HG03095 (cell line): Measurements from ENCODE around the gene CEL.
"Not testable (repeated sequence)": the region's sequence is repeated elsewhere in the genome, so short reads cannot be mapped to it uniquely, and the experiment has no call there.

Experiments used
- ATAC-seq: cut with Tn5 transposase; IDR thresholded peaks from one replicate; pipeline ENCODE4 v1.9.1; 2021; ENCODE audit warnings: moderate library complexity; ENCODE audit not compliant: unreplicated experiment

Gene CEL

DNA sequence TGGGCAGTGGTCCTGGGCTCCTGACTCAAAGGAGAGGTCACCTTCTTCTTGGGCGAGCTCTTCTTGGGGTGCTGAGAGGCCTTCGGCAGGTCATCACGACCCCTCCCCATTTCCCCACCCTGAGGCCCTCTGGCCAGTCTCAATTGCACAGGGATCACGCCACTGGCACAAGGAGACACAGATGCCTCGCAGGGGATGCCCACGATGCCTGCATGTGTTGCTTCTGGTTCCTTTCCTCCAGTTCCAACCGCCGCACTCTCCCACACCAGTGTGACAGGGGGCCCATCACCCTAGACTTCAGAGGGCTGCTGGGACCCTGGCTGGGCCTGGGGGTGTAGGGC, 1.3 kb downstream of the CEL start:
- no peak for ATAC-seq

GRCh38 chr9:133063500-133064231, 1.9 kb downstream of the CEL start:
- ATAC-seq = no peak

DNA sequence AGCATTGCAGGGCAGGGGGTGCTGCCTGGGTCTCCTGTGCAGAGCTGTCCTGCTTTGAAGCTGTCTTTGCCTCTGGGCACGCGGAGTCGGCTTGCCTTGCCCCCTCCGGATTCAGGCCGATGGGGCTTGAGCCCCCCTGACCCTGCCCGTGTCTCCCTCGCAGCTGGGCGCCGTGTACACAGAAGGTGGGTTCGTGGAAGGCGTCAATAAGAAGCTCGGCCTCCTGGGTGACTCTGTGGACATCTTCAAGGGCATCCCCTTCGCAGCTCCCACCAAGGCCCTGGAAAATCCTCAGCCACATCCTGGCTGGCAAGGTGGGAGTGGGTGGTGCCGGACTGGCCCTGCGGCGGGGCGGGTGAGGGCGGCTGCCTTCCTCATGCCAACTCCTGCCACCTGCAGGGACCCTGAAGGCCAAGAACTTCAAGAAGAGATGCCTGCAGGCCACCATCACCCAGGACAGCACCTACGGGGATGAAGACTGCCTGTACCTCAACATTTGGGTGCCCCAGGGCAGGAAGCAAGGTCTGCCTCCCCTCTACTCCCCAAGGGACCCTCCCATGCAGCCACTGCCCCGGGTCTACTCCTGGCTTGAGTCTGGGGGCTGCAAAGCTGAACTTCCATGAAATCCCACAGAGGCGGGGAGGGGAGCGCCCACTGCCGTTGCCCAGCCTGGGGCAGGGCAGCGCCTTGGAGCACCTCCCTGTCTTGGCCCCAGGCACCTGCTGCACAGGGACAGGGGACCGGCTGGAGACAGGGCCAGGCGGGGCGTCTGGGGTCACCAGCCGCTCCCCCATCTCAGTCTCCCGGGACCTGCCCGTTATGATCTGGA, 2.7 kb downstream of the CEL start:
- no peak for ATAC-seq

- no peak for ATAC-seq
Measured at GRCh38 chr9:133065070-133065388, 3.2 kb downstream of the CEL start.

DNA sequence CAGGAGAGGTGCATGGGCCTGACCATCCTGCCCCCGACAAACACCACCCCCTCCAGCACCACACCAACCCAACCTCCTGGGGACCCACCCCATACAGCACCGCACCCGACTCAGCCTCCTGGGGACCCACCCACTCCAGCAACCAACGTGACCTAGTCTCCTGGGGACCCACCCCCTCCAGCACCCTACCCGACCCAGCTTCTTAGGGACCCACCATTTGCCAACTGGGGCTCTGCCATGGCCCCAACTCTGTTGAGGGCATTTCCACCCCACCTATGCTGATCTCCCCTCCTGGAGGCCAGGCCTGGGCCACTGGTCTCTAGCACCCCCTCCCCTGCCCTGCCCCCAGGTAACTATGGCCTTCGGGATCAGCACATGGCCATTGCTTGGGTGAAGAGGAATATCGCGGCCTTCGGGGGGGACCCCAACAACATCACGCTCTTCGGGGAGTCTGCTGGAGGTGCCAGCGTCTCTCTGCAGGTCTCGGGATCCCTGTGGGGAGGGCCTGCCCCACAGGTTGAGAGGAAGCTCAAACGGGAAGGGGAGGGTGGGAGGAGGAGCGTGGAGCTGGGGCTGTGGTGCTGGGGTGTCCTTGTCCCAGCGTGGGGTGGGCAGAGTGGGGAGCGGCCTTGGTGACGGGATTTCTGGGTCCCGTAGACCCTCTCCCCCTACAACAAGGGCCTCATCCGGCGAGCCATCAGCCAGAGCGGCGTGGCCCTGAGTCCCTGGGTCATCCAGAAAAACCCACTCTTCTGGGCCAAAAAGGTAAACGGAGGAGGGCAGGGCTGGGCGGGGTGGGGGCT, 4.6 kb downstream of the CEL start:
- ATAC-seq = no peak

GRCh38 chr9:133067006-133067405, 5.2 kb downstream of the CEL start:
- ATAC-seq = no peak

DNA sequence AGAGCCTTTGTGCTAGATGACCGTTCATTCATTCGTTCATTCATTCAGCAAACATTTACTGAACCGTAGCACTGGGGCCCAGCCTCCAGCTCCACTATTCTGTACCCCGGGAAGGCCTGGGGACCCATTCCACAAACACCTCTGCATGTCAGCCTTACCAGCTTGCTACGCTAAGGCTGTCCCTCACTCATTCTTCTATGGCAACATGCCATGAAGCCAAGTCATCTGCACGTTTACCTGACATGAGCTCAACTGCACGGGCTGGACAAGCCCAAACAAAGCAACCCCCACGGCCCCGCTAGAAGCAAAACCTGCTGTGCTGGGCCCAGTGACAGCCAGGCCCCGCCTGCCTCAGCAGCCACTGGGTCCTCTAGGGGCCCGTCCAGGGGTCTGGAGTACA, 6.0 kb downstream of the CEL start:
- no peak for ATAC-seq

DNA sequence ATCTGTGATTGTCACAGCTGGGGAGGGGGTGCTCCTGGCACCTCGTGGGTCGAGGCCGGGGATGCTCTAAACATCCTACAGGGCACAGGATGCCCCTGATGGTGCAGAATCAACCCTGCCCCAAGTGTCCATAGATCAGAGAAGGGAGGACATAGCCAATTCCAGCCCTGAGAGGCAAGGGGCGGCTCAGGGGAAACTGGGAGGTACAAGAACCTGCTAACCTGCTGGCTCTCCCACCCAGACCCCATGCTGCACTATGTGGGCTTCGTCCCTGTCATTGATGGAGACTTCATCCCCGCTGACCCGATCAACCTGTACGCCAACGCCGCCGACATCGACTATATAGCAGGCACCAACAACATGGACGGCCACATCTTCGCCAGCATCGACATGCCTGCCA, 6.7 kb downstream of the CEL start:
- ATAC-seq = not testable (repeated sequence)

DNA sequence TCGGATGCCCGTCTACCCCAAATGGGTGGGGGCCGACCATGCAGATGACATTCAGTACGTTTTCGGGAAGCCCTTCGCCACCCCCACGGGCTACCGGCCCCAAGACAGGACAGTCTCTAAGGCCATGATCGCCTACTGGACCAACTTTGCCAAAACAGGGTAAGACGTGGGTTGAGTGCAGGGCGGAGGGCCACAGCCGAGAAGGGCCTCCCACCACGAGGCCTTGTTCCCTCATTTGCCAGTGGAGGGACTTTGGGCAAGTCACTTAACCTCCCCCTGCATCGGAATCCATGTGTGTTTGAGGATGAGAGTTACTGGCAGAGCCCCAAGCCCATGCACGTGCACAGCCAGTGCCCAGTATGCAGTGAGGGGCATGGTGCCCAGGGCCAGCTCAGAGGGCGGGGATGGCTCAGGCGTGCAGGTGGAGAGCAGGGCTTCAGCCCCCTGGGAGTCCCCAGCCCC, 8.8 kb downstream of the CEL start:
- not testable (repeated sequence) for ATAC-seq

GRCh38 chr9:133070985-133071384, 9.2 kb downstream of the CEL start:
- not testable (repeated sequence) for ATAC-seq

DNA sequence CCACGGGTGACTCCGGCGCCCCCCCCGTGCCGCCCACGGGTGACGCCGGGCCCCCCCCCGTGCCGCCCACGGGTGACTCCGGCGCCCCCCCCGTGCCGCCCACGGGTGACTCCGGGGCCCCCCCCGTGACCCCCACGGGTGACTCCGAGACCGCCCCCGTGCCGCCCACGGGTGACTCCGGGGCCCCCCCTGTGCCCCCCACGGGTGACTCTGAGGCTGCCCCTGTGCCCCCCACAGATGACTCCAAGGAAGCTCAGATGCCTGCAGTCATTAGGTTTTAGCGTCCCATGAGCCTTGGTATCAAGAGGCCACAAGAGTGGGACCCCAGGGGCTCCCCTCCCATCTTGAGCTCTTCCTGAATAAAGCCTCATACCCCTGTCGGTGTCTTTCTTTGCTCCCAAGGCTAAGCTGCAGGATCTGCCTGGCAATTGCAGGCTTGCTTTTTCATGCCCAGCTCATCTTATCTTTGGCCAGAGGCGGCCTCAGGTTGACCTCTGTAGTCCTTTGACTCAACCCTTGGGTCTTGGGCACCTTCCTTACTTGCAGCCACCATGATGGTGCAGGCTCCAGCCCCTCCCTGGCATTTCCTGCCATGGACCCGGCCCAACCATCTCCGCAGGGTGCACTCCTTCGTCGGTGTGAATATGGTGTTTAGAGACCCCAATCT, 9.8 kb downstream of the CEL start:
- ATAC-seq = no peak

GRCh38 chr9:133072210-133072609, 10.4 kb downstream of the CEL start:
- ATAC-seq = not testable (repeated sequence)

DNA sequence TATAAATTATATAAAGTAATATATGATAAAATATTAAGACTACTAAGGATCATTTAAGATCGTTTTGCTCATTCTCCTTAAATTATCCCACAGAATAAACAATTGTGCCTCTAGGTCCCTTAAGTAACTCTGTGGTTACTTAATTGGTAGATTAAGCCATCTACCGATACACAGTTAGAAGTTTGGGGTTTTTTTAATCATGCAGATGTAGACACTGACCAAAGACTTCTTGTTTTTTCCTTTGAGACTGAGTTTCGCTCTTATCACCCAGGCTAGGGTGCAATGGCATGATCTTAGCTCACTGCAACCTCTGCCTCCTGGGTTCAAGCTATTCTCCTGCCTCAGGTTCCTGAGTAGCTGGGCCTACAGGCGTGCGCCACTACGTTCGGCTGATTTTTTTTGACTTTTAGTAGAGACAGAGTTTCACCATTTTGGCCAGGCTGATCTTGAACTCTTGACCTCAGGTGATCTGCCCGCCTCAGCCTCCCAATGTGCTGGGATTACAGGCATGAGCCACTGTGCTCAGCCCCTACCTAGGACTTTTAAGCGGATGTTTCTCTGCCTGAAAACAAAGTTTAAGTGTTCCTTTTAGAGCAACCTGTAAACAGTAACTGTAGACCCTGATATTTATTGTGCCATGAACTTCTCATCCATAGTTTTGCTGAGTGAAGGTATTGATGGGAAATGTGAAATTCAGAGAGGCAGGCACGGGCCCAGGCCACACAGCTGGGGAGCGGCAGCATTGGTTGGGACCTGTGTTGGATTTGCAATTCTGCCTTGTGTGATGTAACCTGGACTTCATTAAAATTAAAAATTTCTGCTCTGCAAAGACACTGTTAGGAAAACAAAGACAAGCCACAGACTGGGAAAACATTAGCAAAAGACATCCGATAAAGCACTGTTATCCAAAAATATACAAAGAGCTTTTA, 11.6 kb downstream of the CEL start:
- ATAC-seq = no peak

- no peak for ATAC-seq
Measured at GRCh38 chr9:133074111-133074651, 12.4 kb downstream of the CEL start.

DNA sequence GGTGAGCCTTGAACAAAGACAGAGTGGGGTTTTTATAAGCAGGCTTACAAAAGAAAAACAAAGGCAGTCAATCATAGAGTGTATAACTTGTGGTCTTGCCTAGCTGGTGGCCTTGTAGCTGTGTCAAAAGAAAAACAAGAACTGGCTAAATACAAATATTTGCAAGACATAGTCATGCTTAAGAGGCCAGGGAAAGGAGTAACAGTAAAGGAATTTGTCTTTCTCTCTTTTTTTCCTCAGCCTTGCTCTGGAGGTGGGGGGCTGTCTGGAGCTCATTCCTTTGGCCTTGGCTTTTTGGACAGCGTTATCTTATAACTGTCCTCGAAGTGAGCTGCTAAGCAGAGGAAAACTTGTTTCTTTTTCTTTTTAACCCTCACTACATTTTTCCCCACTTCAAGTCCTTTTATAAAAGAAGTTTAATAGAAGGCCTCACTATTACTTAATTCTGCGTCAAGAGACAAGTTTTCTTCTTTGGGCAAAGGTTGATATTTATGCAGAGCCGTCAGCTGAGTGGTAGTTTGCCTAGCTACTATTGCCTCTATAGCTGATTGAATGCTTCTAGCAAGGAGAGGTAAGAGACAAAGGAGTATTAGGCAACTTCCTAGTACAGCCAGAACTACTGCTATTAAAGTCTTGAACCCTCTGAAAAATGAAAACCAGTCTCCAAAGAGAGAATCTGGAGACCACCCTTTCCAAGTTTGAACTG, 14.3 kb downstream of the CEL start:
- ATAC-seq = no peak

DNA sequence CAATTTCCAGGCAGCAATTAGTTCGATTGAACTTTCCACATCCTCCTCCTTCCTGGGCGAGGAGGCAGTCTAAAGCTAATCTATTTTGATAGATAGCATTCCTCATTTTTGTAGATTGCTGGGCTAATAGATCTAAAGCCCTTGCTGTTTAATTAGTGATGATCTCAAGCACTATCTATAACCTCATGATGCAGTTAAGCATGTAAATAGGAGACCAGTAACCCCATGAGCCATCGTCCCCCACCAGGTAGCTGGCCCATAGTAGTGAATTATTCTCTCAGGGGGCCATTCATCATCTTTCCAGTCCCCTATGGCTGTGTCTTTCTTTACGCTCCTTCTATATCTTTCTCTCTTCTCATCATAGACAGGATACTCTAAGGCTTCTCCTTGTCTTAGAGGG, 14.9 kb downstream of the CEL start:
- no peak for ATAC-seq

GRCh38 chr9:133078486-133078885, 16.7 kb downstream of the CEL start:
- no peak for ATAC-seq

DNA sequence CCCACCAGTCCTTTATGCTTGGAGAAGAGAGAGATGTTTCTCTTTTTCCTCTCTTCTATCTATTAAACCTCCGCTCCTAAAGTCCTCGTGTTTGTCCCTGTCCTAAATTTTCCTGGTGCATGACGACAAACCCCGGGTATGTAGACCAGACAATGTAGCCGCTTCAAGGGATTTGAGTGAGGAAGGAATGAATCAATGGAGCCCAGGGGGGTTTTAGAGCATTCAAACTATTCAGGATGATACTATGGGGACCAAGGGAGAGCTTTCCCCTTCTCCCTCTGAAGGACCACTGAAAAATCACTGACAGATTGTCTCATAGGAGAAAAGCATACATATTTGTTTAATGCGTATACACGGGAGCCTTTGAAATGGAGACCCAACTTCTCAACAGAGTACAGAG, 18.4 kb downstream of the CEL start:
- ATAC-seq = no peak
